HL-60 (cell line): ENCODE data around the gene BET1.

Source experiments
- DNase-seq, 2 experiments: peaks; one replicate each; pipeline ENCODE4 v3.0.0-alpha.2; 2010 to 2020; ENCODE audit warnings: low read depth in 1 of 2, low spot score in 1 of 2
- H3K27ac ChIP-seq: fragments of 250-450 bp; sonication (Bioruptor Pico); replicated peaks from 2 replicates; pipeline ENCODE4 v1.5.1; 2020; ENCODE audit warnings: mild to moderate bottlenecking, moderate library complexity
- H3K27me3 ChIP-seq: fragments of 250-450 bp; sonication (Bioruptor Pico); 2 replicates; pipeline ENCODE4 v1.5.1; 2021; ENCODE audit warnings: mild to moderate bottlenecking, moderate library complexity; ENCODE audit not compliant: insufficient read depth, poor library complexity, severe bottlenecking
- H3K4me3 ChIP-seq: replicated peaks from 2 replicates; pipeline ENCODE4 v1.5.1; 2011; ENCODE audit warnings: mild to moderate bottlenecking, control low read depth, low read length; ENCODE audit not compliant: insufficient read depth
- GABPA ChIP-seq: IDR thresholded peaks from 2 replicates; pipeline ENCODE4 v1.6.1; 2012; ENCODE audit warnings: low read depth
- POLR2AphosphoS5 ChIP-seq: IDR thresholded peaks from 2 replicates; pipeline ENCODE4 v1.6.1; 2012; ENCODE audit warnings: low read depth
- SPI1 ChIP-seq: IDR thresholded peaks from 2 replicates; pipeline ENCODE4 v1.6.1; 2012; ENCODE audit warnings: low read depth, mild to moderate bottlenecking, borderline replicate concordance
- TF ChIP-seq, protein P1 (sequence below): IDR thresholded peaks from one replicate; pipeline ENCODE4 v1.5.1; 2011; ENCODE audit warnings: low read length, control low read depth, inconsistent platforms; ENCODE audit not compliant: insufficient read depth
- TF ChIP-seq, protein P2 (sequence below): IDR thresholded peaks from 2 replicates; pipeline ENCODE4 v1.6.1; 2012; ENCODE audit warnings: low read depth; ENCODE audit not compliant: insufficient replicate concordance

BET1 gene

DNA sequence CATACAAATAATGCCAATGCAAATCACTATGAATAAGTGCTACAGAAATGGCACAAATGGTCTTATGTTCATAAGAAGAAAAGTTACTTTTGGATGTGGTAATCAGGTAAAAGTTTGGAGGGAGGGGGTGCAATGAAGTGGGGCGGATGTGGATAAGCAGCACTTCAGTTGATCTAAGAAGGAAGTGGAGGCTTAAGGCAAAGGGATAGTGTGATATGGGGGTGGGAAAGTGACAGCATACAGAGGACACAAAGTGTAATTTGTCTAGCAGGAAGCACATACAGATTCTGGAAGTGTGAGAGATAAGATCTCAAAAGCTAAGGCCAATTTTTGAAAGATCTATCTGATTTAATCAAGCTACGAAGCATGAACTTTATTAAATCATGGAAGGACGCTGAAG, 6.3 kb downstream of the BET1 start:
- no peak overlapping the region for H3K4me3 ChIP-seq
- TF ChIP-seq, protein P1, sequence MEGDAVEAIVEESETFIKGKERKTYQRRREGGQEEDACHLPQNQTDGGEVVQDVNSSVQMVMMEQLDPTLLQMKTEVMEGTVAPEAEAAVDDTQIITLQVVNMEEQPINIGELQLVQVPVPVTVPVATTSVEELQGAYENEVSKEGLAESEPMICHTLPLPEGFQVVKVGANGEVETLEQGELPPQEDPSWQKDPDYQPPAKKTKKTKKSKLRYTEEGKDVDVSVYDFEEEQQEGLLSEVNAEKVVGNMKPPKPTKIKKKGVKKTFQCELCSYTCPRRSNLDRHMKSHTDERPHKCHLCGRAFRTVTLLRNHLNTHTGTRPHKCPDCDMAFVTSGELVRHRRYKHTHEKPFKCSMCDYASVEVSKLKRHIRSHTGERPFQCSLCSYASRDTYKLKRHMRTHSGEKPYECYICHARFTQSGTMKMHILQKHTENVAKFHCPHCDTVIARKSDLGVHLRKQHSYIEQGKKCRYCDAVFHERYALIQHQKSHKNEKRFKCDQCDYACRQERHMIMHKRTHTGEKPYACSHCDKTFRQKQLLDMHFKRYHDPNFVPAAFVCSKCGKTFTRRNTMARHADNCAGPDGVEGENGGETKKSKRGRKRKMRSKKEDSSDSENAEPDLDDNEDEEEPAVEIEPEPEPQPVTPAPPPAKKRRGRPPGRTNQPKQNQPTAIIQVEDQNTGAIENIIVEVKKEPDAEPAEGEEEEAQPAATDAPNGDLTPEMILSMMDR = no peak
- TF ChIP-seq GABPA (no peak), SPI1 (no peak), POLR2AphosphoS5 (no peak)
- TF ChIP-seq, protein P2, sequence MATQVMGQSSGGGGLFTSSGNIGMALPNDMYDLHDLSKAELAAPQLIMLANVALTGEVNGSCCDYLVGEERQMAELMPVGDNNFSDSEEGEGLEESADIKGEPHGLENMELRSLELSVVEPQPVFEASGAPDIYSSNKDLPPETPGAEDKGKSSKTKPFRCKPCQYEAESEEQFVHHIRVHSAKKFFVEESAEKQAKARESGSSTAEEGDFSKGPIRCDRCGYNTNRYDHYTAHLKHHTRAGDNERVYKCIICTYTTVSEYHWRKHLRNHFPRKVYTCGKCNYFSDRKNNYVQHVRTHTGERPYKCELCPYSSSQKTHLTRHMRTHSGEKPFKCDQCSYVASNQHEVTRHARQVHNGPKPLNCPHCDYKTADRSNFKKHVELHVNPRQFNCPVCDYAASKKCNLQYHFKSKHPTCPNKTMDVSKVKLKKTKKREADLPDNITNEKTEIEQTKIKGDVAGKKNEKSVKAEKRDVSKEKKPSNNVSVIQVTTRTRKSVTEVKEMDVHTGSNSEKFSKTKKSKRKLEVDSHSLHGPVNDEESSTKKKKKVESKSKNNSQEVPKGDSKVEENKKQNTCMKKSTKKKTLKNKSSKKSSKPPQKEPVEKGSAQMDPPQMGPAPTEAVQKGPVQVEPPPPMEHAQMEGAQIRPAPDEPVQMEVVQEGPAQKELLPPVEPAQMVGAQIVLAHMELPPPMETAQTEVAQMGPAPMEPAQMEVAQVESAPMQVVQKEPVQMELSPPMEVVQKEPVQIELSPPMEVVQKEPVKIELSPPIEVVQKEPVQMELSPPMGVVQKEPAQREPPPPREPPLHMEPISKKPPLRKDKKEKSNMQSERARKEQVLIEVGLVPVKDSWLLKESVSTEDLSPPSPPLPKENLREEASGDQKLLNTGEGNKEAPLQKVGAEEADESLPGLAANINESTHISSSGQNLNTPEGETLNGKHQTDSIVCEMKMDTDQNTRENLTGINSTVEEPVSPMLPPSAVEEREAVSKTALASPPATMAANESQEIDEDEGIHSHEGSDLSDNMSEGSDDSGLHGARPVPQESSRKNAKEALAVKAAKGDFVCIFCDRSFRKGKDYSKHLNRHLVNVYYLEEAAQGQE = no peak
- H3K27ac ChIP-seq = no peak overlapping the region
- no peak for DNase-seq
- H3K27me3 ChIP-seq = no peaks in the 10 kb centered on the region

DNA sequence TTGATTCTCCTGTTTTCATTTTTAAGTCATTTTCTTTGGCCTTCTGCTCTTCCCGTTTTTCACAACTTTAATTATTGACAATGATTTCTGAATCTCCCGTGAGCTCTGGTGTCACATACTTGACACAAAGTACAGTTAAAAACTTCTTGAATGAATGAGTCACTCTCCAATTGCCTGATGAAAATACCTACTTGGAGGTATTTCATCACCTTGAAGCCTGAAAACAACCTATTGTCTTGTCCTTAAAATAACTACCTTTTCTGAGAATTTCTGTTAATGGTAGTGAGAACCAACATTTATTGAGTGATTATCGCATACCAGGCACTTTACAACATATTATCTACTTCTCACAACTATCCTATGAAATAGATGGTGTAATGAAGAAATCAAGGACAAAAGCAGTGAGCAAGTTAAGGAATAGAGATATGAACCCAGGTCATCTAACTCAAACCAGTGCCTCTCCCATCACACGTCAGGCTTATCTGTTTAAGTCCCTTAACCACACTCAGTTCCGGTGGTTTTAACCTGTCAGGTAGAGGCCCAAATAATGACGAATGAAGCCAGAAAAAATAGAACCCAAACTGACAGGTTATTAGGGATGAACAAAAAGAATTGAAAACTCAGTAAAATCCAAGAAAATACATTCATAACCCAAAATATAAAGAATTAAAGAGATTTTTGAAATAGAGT, 11.6 kb downstream of the BET1 start:
- TF ChIP-seq GABPA (no peak), SPI1 (no peak), POLR2AphosphoS5 (no peak)
- TF ChIP-seq, protein P1 = no peak
- TF ChIP-seq, protein P2 = no peak
- no peak overlapping the region for H3K4me3 ChIP-seq
- DNase-seq = no peak
- no peak overlapping the region for H3K27ac ChIP-seq
- H3K27me3 ChIP-seq = no peaks in the 10 kb centered on the region

DNA sequence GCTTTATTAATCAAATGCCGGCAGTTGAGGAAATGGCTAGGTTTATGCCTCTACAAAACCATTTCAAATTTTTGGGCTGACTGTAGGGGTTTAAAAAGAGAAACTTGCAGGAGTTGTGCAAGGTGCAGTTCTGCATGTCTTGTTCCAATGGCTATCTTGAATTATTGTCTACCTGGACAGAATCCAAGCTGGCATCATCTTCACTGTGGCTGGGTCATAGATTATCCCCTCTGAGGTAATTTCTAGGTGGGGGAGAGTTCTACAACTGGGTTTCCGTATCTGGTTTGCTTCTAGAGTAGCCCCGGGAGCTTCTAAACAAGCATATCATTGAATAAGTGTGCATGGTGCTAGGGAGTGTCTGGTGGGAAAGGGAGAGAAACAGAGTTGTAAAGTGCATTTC, 16.9 kb downstream of the BET1 start:
- no peak overlapping the region for H3K27ac ChIP-seq
- TF ChIP-seq, protein P2 = no peak
- TF ChIP-seq GABPA (no peak), SPI1 (no peak), POLR2AphosphoS5 (no peak)
- TF ChIP-seq, protein P1 = no peak
- no peak overlapping the region for H3K4me3 ChIP-seq
- DNase-seq = no peak
- H3K27me3 ChIP-seq = no peaks in the 10 kb centered on the region
